AML-193 (cell line): ENCODE data around the gene DDX11.
"Not testable (repeated sequence)": the region's sequence is repeated elsewhere in the genome, so short reads cannot be mapped to it uniquely, and the experiment has no call there.

ENCODE experiments used
- DNase-seq, 2 experiments: peaks; one replicate each; lab custom pipeline; 2025; lab: John Stamatoyannopoulos, UW

Gene DDX11

DNA sequence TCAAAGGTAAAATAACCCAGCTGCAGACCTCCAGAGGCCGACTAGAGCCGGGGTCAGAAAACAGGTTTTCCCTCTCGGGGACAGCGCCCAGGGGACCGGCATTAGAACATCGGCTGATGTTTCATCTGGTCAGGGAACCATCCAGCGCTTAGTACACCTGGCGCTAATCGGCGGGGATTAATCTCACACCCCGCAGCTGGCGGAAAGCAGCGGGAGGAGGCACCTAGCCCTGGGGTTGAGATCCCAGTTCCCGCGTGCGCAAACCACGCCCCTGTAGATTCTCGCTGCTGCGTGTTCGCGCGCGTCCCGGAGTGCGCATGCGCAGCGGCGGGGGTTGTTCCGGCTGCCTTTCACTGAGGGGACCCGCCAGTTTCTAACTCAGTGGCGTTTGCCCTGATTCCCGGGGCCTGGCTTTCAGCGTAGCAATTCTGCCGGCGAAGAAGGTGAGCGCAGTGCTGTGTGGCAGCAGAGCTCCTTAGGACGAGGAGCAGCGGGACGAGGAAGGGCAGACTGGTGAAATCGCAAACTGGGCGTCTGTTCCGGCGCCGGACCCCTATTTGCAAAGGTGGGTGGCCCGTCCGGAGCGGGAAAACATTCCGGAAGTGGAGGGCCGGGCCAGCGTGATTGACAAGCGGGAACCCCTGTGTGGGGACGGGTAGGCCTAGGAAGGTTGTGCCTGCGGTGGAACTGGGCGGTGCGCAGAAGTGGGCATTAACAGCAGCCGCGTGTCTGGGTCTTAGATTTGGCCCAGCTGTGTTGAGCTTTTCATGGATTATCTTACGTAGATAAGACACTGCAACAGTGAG, at the start of gene DDX11:
TSS of gene DDX11 (plus strand) at position 334 of the 806 bp plus-strand sequence. CDS start 4,534 bp downstream, outside the sequence.
- peak; percentile 82 to 85 for DNase-seq

- no peak for DNase-seq
Measured at GRCh38 chr12:31026202-31026601, 47.5 kb upstream of the DDX11 start.

DNA sequence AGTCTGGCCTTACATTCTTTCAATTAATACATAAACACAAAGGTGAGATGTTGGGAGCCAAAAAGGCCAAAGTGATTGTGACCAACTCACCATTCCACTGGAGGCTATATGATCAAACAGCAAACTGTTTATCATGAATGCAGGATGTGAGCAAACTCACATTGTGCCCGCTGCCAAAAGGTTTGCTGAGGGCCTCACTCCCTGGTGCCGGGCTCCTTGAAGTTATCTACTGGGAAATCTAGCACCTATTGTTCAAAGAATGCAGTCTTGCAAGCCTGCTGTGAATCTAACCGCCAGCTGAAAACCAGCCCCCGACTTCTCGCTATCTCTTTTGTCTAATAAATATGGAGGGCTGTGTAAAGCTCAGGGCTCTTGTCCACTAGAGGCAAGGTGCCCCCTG, 46.7 kb upstream of the DDX11 start:
- DNase-seq = not testable (repeated sequence)

DNA sequence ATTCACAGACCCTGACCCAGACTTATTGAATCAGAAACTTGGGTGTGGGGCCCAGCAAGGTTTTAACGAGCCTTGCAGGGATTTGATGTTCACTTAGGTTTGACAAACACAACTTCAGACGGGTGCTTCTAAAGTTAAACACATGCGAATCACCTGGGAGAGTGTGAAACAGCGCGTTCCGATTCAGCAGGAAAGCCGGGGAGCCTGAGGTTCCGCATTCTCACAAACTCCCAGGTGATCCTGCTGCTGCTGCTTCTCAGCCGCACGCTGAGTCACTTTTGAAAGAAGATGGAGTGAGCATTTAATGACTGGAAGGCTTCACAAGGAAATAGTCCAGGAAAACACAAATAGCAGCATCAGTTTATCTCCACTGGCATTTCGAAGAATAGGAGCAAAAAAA, 44.2 kb upstream of the DDX11 start:
- no peak for DNase-seq

- DNase-seq = no peak
Measured at GRCh38 chr12:31029916-31030562, 43.6 kb upstream of the DDX11 start.

- no peak for DNase-seq
Measured at GRCh38 chr12:31031951-31032335, 41.7 kb upstream of the DDX11 start.

GRCh38 chr12:31033146-31033545, 40.5 kb upstream of the DDX11 start:
- no peak for DNase-seq

DNA sequence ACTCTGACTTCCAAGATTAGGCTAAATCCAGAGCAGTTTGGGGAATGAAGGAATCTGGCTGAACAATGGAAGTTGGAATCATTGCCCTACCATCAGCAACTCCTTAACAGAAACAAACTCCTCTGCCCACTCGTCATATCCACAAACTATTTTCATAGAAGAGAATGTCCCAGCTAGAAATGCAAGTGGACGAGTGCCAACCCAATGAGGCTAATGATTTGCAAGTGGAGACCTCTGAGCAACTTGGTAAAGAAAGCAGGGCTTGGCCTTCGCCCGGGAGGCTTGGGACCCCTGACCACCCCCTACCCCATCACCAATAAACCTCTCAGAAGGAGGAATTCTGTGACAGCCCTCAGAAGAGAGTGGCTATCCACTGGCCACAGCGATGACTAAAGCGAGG, 40.0 kb upstream of the DDX11 start:
- no peak for DNase-seq

DNA sequence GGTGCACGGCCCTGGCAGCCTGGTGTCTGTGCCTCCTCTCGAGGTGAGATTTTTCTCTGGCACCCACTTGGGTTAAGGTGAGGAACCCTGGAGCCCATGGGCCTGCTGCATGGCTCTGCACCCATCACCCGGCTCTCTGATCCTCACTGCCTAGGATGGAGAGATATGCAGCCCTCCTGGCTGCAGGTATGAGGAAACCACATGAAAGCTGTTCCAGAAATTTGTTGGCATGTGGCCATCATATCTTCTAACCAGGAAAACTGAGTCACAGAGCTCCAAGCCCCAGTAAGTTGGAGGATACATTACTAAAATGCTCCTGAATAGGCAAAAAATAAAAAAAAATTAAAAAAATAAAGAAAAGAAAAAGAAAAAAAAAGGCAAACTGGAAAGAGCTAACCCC, 39.3 kb upstream of the DDX11 start:
- DNase-seq = no peak

DNA sequence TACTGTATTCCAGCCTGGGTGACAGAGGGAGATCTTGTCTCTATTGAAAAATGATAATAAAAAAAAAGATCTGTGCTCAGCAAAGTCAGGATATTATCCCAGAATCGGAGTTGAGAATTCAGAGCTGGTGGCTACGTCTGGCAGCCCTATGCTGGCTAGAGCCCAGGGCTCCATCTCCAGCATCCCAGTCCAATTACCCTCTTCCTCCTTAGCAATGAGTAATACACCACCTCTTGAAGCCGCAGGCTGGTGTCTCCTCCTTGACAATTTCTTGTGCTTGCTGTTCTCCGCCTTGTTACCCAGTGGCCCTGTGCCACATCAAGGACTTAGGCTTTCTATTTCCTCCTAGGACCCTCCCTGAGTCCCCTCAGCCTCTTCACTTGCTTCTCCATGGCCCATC, 38.4 kb upstream of the DDX11 start:
- DNase-seq = no peak

DNA sequence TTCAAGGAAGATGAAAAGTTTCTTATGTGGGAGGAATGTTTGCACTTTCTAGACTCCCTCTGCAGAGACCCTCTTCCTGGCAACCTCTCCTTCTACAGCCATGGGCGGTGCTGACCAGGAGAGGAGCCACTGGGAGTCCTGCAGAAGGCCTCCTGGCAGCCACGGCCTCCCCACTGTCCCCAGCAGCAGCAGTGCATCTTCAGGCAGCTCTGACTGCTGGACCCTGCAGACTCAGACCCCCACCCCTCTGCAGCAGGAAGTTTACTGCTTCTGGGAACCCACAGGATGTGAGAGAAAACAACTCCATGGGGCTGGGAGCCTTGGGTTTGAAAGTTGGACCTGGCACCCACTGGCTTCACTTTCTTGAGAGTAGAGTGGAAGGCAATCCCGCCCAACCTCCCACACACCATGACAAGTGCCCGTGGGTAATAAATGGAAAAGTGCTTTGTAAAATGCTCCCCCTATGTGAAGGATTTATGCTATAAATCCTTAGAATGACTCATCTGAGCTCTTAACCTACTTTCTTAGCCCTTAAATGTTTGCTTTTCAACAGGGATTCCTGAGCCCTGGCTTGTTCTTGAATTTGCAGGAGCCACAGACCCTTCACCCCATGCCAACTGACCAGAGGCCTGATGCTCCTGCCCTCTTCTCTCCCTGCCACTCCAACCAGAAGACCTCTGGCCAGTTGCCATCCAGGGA, 37.5 kb upstream of the DDX11 start:
- no peak for DNase-seq

GRCh38 chr12:31037028-31037427, 36.6 kb upstream of the DDX11 start:
- no peak for DNase-seq

DNA sequence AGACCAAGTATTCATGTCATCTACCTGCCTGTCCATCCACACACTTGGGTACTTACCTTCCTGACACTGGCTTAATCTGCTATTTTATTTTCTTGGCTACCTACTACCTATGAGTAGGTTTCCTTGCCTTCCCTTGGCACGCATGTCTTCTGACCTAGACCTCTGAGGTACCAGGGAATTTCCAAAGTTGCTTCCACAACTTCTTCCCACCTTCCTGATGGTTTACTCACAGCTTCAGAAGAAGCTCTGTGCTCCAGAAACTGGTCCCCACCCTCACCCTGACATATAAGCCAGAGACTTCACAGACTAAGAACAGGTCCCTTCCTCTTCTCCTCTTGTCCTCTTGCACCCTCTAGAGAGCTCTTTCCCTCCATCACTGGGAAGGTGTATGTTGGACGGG, 35.7 kb upstream of the DDX11 start:
- no peak for DNase-seq

DNA sequence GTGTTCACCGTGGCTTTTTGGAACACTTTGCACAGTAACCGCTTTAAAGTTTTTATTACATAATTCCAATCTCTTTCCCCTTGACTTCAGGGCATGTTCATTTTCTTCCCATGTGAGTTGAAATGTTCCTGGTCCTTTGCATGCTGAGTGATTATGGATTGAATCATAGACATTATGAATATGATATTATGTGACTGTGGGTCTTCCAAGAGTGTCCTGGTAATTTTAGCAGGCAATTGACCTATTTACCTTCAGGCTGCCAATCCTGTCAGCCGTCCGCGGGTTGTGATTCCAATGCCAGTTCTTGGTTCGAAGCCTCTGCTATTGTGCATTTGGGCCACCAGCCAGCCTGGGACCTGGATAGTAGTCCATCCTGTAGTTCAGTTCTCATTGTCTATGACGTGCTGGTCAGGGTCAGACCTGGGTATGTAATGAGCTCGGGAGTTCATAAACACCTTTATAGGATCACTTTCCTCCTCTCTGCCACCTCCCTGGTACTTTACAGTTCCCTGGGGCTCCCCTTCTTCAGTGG, 32.6 kb upstream of the DDX11 start:
- no peak for DNase-seq

DNA sequence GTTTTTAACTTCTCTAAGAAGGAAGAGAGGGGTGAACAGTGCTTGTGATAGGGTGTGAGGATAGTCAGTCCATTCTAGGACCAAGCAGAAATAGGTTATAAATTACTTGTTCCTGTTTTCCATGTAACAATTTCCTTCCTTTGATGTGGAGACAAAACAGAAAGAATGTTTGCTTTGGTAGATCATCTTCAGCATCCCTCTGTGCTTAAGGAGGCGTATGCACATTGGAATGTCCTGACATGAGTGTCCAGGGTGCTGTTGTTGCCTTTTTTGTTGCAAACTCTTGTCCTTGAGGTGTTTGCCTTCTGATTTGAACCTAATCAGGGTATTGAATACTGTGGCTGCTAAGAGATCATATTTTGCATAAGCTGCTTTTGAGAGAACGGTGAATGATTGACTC, 23.5 kb upstream of the DDX11 start:
- DNase-seq = not testable (repeated sequence)

- not testable (repeated sequence) for DNase-seq
Measured at GRCh38 chr12:31050548-31050947, 23.1 kb upstream of the DDX11 start.

DNA sequence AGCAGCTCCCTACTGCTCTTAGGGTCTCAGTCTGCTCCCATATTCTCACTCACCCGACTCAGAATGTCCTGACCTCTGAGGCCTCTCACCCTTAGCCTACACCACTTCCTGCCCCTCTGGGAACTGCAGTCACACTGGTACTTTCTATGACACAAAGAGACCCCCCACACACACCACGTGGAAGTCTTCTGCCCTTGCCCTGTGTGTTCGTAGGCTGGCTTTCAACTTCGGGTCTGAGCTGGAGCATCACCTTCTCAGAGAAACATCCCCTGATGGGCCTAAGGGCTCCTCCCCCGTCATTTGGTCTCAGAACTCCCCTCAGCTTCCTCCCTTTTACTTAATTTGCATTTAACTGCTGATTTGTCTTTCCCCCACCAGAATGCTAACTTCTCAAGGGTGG, 22.0 kb upstream of the DDX11 start:
- not testable (repeated sequence) for DNase-seq

DNA sequence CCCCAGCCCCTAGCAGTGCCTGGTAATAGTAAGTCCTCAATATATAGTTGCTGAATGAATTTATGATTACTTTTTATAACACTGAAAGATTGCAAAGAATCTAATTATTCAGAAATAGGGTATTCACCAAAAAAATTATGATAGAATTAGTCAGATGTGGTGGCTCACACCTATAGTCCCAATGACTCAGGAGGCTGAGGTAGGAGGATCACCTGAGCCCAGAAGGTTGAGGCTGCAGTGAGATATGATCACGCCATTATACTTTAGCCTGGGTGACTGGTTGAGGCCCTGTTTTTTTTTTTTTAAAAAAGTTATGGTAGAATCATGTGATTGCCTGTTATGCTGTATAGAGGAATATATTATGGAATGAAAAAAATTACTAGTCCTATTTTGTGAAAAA, 21.5 kb upstream of the DDX11 start:
- not testable (repeated sequence) for DNase-seq

DNA sequence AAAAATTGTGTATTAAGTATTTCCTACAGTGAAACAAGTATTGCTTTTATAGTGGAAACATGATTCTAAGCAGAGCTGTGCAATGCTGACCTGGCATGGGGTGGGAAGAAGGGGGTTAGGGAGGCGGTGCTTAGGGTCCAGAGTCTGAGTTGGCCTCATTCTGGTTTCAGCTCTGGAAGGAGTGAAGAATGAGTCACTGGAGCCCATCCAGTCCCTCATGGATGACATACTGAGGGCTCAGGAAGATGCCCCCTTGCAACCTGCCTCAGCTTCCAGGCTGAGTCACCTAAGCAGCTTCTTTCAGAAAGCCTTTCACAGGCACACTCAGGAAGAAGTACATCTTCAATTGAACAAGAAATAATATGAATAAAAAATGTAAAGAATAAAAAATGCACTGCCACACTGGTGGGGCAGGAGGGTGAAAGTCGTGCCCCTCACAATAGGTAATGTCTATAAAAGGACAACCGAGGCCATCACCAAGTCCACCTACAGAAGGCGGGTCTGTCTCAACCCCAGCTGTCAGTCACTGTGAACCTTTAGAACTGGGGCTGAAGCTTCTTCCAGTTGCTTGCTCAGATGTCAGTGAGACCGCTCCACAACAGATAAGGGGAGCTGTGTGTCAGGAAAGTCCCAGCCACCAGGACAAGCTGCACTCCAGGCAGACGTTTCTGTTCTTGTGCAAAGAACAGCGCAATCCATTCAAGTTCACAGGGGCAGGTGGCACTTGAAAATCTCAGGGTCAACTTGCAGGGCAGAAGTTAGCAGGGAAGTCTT, 20.8 kb upstream of the DDX11 start:
- DNase-seq = not testable (repeated sequence)

- not testable (repeated sequence) for DNase-seq
Measured at GRCh38 chr12:31053944-31054343, 19.7 kb upstream of the DDX11 start.

DNA sequence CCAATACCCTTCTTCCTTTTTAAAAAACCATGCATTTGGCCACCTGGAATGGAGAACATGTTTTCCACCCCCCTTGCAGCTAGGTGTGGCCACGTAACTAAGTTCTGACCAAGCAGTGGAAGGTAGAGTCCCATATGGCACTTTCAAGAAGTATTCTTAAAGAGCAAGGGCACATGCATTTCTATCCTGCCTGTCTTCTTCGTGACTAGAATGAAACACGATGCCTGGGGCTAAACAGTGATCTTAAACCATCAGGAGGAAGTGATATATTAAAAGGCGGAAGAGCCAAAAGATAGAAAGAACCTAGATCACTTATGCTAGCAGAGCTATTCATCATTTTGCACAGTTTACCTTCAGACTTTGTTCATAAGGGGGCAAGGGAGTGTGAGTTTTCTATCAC, 16.0 kb upstream of the DDX11 start:
- DNase-seq = no peak

DNA sequence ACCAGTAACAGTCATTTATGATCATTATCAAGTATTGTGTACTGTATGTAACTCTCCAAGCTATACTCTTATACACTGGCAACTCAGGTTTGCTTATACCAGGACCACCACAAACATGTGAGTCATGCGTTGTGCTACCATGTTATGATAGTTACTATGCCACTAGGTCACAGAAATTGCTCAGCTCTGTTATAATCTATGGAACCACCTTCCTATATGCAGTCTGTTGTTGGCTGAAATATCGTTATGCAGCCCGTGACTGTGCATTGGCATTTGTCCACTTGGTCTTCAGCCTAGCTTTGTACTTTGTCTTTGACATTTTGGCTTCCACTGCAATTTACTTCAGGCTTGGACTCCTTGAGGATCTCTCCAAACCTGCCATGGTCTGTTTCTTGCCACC, 7.5 kb upstream of the DDX11 start:
- not testable (repeated sequence) for DNase-seq
